Measurements from ENCODE around the gene LENG1.

GRCh38 chr19:54115109-54116063 is 44.1 kb downstream of the LENG1 start, which contains the start of the genes PRPF31 and TFPT:
- TF ChIP-seq MYC (IDR thresholded peaks at IDR 0.05; ENCODE audit: low read depth, low read length) = peak; percentile 82
- peak; percentile 32; the same call in 1 of the 2 replicates for TF ChIP-seq MAX (IDR thresholded peaks at IDR 0.05; ENCODE audit: low read depth, low read length)
- TF ChIP-seq CTCF (IDR thresholded peaks at IDR 0.05; ENCODE audit: low read depth, low read length) = no peak
- peak; percentile 56 for TF ChIP-seq POLR2A (IDR thresholded peaks at IDR 0.05; ENCODE audit: extremely low read depth, insufficient read length)
